PC-3 (cell line): ENCODE data around the gene TSC22D4. TPM values are rescaled to one million over a fixed set of nuclear protein-coding genes. Genes with fewer than 3 reads are reported as not detected.

Experiments
- ATAC-seq: fragments of 200-7000 bp; cut with Tn5 transposase; 2 replicates; pipeline ENCODE4 v1.9.1; 2020; ENCODE audit warnings: mild to moderate bottlenecking, moderate library complexity
- BruUV-seq: library from RNA; stranded (reverse); fragments of 400-500 nt; replicated peaks from 2 replicates; lab custom pipeline; 2021; lab: Mats Ljungman, UMichigan
- CTCF ChIA-PET: fragments of 300-600 bp; sonication (Branson Sonifier 250); formaldehyde crosslinking; loops from one replicate; lab custom pipeline; 2022; ENCODE audit warnings: antibody characterized with exemption; lab: Charles Lee
- POLR2A ChIA-PET: fragments of 300-600 bp; sonication (Branson Sonifier 250); formaldehyde crosslinking; loops from one replicate; lab custom pipeline; 2022; ENCODE audit warnings: antibody characterized with exemption; ENCODE audit not compliant: unreplicated experiment; lab: Charles Lee
- DNase-seq: peaks from one replicate; pipeline ENCODE4 v3.0.0-alpha.2; 2015
- H2AFZ ChIP-seq: fragments of 300-600 bp; sonication (generic); 2 replicates; pipeline ENCODE4 v1.6.0; 2016; ENCODE audit warnings: antibody characterized with exemption, low read length
- H3F3A ChIP-seq: fragments of 300-600 bp; sonication (generic); one replicate; pipeline ENCODE4 v1.6.0; 2017; ENCODE audit warnings: antibody characterized with exemption, low read length, control low read depth, mild to moderate bottlenecking; ENCODE audit not compliant: unreplicated experiment
- H3K27ac ChIP-seq: fragments of 300-600 bp; sonication (generic); 2 replicates; pipeline ENCODE4 v1.5.1; 2016; ENCODE audit warnings: mild to moderate bottlenecking, low read length
- H3K27me3 ChIP-seq: fragments of 300-600 bp; sonication (generic); 2 replicates; pipeline ENCODE4 v1.6.1; 2016; ENCODE audit warnings: low read length, mixed read lengths
- H3K36me3 ChIP-seq: fragments of 300-600 bp; sonication (generic); 2 replicates; pipeline ENCODE4 v1.6.1; 2016; ENCODE audit warnings: low read depth, mixed run types, low read length, mixed read lengths
- H3K4me1 ChIP-seq: fragments of 300-600 bp; sonication (generic); 2 replicates; pipeline ENCODE4 v1.5.1; 2016; ENCODE audit warnings: low read length; ENCODE audit not compliant: insufficient read depth
- H3K4me2 ChIP-seq: fragments of 300-600 bp; sonication (generic); 2 replicates; pipeline ENCODE4 v1.6.0; 2016; ENCODE audit warnings: low read length
- H3K4me3 ChIP-seq: fragments of 300-600 bp; sonication (generic); 2 replicates; pipeline ENCODE4 v1.5.1; 2016; ENCODE audit warnings: mild to moderate bottlenecking, low read length, mixed read lengths
- H3K79me2 ChIP-seq: fragments of 300-600 bp; sonication (generic); 2 replicates; pipeline ENCODE4 v1.6.1; 2017; ENCODE audit warnings: low read length, mixed read lengths
- H3K9ac ChIP-seq: fragments of 300-600 bp; sonication (generic); 2 replicates; pipeline ENCODE4 v1.6.0; 2016; ENCODE audit warnings: mild to moderate bottlenecking, low read length
- H3K9me2 ChIP-seq: fragments of 300-600 bp; sonication (generic); replicated peaks from 2 replicates; pipeline ENCODE4 v1.6.1; 2016; ENCODE audit warnings: mixed run types, low read length, mixed read lengths
- H3K9me3 ChIP-seq: fragments of 300-600 bp; sonication (generic); 2 replicates; pipeline ENCODE4 v1.6.1; 2016; ENCODE audit warnings: low read length, mixed read lengths
- H4K20me1 ChIP-seq: fragments of 300-600 bp; sonication (generic); 2 replicates; pipeline ENCODE4 v1.6.1; 2016; ENCODE audit warnings: low read length, mixed read lengths
- CTCF ChIP-seq: fragments of 300-600 bp; sonication (generic); conservative IDR thresholded peaks from 2 replicates; pipeline ENCODE4 v1.5.1; 2017; ENCODE audit warnings: antibody characterized with exemption, low read depth, mild to moderate bottlenecking, low read length
- EZH2 ChIP-seq: fragments of 300-600 bp; sonication (generic); IDR thresholded peaks from one replicate; pipeline ENCODE4 v1.6.1; 2017; ENCODE audit warnings: antibody characterized with exemption, mild to moderate bottlenecking, low read length; ENCODE audit not compliant: unreplicated experiment
- EZH2phosphoT487 ChIP-seq: fragments of 300-600 bp; sonication (generic); IDR thresholded peaks from 2 replicates; pipeline ENCODE4 v1.6.1; 2018; ENCODE audit warnings: mild to moderate bottlenecking, antibody characterized with exemption, low read length, borderline replicate concordance
- intact Hi-C: fragments of 100-400 bp; cut with micrococcal nuclease; formaldehyde crosslinking; loops from 2 replicates; pipeline ENCODE4 v1.9.0; 2023
- total RNA-seq: library from RNA; depleted of rRNA; stranded (reverse); fragments of >200 nt; gene quantifications from 2 replicates; pipeline ENCODE4 v1.2.3, GENCODE V29; 2014

The TSC22D4 gene
- total RNA-seq, 1 experiment from 2014 or later: 57.1 TPM

DNA sequence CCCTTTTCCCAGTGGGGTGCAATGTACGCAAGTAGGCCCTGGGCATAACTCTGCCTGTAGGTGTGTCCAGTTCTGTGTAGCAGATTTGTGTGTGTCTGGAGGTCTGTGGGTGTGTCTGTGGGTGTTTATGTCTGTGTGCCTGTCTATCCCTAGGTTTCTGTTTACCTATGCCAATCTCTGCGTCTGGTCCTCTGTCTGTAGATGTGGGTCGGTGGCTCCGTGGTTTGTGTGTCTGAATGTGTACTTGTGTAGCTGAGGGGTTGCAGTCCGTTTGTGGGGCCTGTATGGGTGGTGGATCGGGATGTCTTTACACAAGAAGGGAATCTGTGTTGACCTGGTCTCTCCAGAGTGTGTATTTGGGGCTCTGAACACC lies 5.6 kb upstream of the TSC22D4 start:
- no peak overlapping the region for H3K4me3 ChIP-seq
- H2AFZ ChIP-seq: no peak overlapping the region
- H3K27me3 ChIP-seq: no peaks in the 10 kb centered on the region
- H3K9ac ChIP-seq: no peak overlapping the region
- no peaks in the 10 kb centered on the region for H3K9me3 ChIP-seq
- no peak for DNase-seq
- no TSS peak for BruUV-seq
- no peaks in the 10 kb centered on the region for H3K36me3 ChIP-seq
- ChIA-PET POLR2A (interaction anchor here (0.6 kb wide), 1 partner anchor 343 kb away, joined by 7 read pairs; the partner anchor contains the start of gene EPHB4), CTCF (no interaction called here)
- H4K20me1 ChIP-seq: no peaks in the 10 kb centered on the region
- no peaks in the 10 kb centered on the region for H3F3A ChIP-seq
- no peaks in the 10 kb centered on the region for H3K9me2 ChIP-seq
- no peaks in the 10 kb centered on the region for H3K79me2 ChIP-seq
- H3K4me1 ChIP-seq: 0 out of 2 replicates have a peak, but pooled peaks cover 6% of the 10 kb centered on the region
- H3K4me2 ChIP-seq: no peak overlapping the region
- no peak for ATAC-seq
- intact Hi-C loops: no loop called here
- TF ChIP-seq CTCF (no peak), EZH2 (no peak), EZH2phosphoT487 (no peak)
- H3K27ac ChIP-seq: no peak overlapping the region

- peak within 1 kb of the TSS; percentile 68 for H3K4me3 ChIP-seq
- H2AFZ ChIP-seq: peak within 1 kb of the TSS; percentile 76
- no peaks in the 10 kb centered on the region for H3K36me3 ChIP-seq
- intact Hi-C loops: no loop called here
- BruUV-seq: no TSS peak
- peak within 1 kb of the TSS; percentile 84 for H3K4me2 ChIP-seq
- H3K9me3 ChIP-seq: no peaks in the 10 kb centered on the region
- peak; percentile 43 for DNase-seq
- TF ChIP-seq EZH2phosphoT487 (no peak), CTCF (no peak), EZH2 (no peak)
- H3K4me1 ChIP-seq: 0 out of 2 replicates have a peak, but pooled peaks cover 6% of the 10 kb centered on the region
- POLR2A ChIA-PET: interaction anchor here (0.6 kb wide), 1 partner anchor 102 kb away, joined by 6 read pairs; the partner anchor contains the start of gene FBXO24
- H3K79me2 ChIP-seq: no peaks in the 10 kb centered on the region
- no peaks in the 10 kb centered on the region for H3K27me3 ChIP-seq
- no peak within 1 kb of the TSS for H3K27ac ChIP-seq
- ATAC-seq: peak; percentile 57
- H3F3A ChIP-seq: no peaks in the 10 kb centered on the region
- H4K20me1 ChIP-seq: no peaks in the 10 kb centered on the region
- no peaks in the 10 kb centered on the region for H3K9me2 ChIP-seq
- no peak within 1 kb of the TSS for H3K9ac ChIP-seq
- CTCF ChIA-PET: interaction anchor here (0.6 kb wide), 1 partner anchor 55 kb away, joined by 13 read pairs; the partner anchor contains the start of gene AGFG2
Observed at GRCh38 chr7:100483722-100484672, 5.0 kb upstream of the TSC22D4 start, which contains the start of gene NYAP1. Gene NYAP1, plus strand, starts transcription at chr7:100483927. Its CDS starts 1,385 bp downstream, at chr7:100485312.
